Measurements from ENCODE around the gene MTOR.

- TF ChIP-seq, protein P1, sequence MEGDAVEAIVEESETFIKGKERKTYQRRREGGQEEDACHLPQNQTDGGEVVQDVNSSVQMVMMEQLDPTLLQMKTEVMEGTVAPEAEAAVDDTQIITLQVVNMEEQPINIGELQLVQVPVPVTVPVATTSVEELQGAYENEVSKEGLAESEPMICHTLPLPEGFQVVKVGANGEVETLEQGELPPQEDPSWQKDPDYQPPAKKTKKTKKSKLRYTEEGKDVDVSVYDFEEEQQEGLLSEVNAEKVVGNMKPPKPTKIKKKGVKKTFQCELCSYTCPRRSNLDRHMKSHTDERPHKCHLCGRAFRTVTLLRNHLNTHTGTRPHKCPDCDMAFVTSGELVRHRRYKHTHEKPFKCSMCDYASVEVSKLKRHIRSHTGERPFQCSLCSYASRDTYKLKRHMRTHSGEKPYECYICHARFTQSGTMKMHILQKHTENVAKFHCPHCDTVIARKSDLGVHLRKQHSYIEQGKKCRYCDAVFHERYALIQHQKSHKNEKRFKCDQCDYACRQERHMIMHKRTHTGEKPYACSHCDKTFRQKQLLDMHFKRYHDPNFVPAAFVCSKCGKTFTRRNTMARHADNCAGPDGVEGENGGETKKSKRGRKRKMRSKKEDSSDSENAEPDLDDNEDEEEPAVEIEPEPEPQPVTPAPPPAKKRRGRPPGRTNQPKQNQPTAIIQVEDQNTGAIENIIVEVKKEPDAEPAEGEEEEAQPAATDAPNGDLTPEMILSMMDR (IDR thresholded peaks at IDR 0.05), result no peak
- TF ChIP-seq EZH2 (IDR thresholded peaks at IDR 0.05) (no peak), EZH2phosphoT487 (IDR thresholded peaks at IDR 0.05) (no peak)
These were observed 31.5 kb upstream of the MTOR start for GRCh38 chr1:11293856-11294255.

All from neural progenitor cell (in vitro differentiated cells).